Measurements from ENCODE around the gene SENP6.

Gene SENP6

GRCh38 chr6:75735491-75736186, 134.0 kb downstream of the SENP6 start:
- H2BK120ac ChIP-seq (ENCODE audit: low read depth, low read length) = no peak overlapping the region
- no peaks in the 10 kb centered on the region for H3K27me3 ChIP-seq (ENCODE audit: control insufficient read depth in 1 of 2, insufficient read depth in 1 of 2, low read length in 2 of 2)
- no peak overlapping the region for H2BK12ac ChIP-seq (ENCODE audit: low read length in 2 of 2)
- H3K23ac ChIP-seq (ENCODE audit: low read length in 2 of 2) = no peak overlapping the region
- H3K79me1 ChIP-seq (replicated peaks; ENCODE audit: low read length, poor library complexity, severe bottlenecking) = no peaks in the 10 kb centered on the region
- peak overlapping the region; percentile 84 for H3K27ac ChIP-seq (ENCODE audit: low read length, poor library complexity, severe bottlenecking)
- DNase-seq = peak; percentile 67
- no peak overlapping the region for H3K4ac ChIP-seq (ENCODE audit: low read depth in 1 of 2, low read length in 2 of 2)
- H2BK15ac ChIP-seq (ENCODE audit: low read depth, poor library complexity, severe bottlenecking) = no peak overlapping the region
- H2AK5ac ChIP-seq (ENCODE audit: low read length, severe bottlenecking) = no peak overlapping the region
- no peak overlapping the region for H3K18ac ChIP-seq (ENCODE audit: low read depth in 1 of 2, low read length in 2 of 2)
- no peak overlapping the region for H3K14ac ChIP-seq (ENCODE audit: low read length in 2 of 2)
- no peaks in the 10 kb centered on the region for H3K9me3 ChIP-seq (ENCODE audit: control insufficient read depth, low read length)
- peak overlapping the region; percentile 51 for H3K9ac ChIP-seq (ENCODE audit: low read length)
- no CpG with 5 or more reads among the region's 1 CpG for WGBS
- H3K4me1 ChIP-seq (ENCODE audit: control insufficient read depth, insufficient read depth, low read depth, low read length) = no peaks in the 10 kb centered on the region
- no peak overlapping the region for H2AFZ ChIP-seq (ENCODE audit: low read depth, low read length)
- no peaks in the 10 kb centered on the region for H3K36me3 ChIP-seq (ENCODE audit: control insufficient read depth in 1 of 2, insufficient read depth in 2 of 2, low read depth in 1 of 2, low read length in 2 of 2)
- H3K4me3 ChIP-seq (ENCODE audit: insufficient read depth in 1 of 2, low read depth in 1 of 2, low read length in 2 of 2) = no peak overlapping the region
- no peak overlapping the region for H4K8ac ChIP-seq (ENCODE audit: low read length)
- H4K91ac ChIP-seq (ENCODE audit: low read length) = no peak overlapping the region
- H2BK5ac ChIP-seq (ENCODE audit: low read depth, low read length, poor library complexity, severe bottlenecking) = no peak overlapping the region
- peak overlapping the region; percentile 27 for H3K4me2 ChIP-seq (ENCODE audit: low read length, poor library complexity, severe bottlenecking)

DNA sequence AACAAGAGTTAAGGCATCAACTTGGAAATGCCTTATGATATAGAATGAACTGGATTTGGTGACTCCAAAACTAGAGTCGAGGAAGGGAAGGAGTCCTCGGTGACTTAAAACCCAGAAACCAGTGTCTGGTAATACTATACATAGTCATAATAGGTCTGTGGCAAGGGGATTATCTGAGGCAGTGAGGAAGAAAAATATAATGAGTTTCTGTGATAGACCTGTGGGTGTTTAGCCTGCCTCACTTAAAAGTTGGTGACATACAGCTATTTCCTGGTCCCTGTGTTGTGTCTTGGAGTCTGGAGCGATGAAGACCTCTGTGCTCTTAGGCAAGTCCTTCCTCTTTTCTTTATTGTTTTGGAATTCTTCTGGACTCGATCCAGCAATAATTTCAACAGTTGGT, 142.3 kb downstream of the SENP6 start:
- H3K27me3 ChIP-seq (ENCODE audit: control insufficient read depth in 1 of 2, insufficient read depth in 1 of 2, low read length in 2 of 2) = peaks cover 0 to 2% of the 10 kb centered on the region in 2 experiments
- no peak overlapping the region for H2BK15ac ChIP-seq (ENCODE audit: low read depth, poor library complexity, severe bottlenecking)
- WGBS = 79% methylated on average over 4 of the region's 4 CpGs
- no peak overlapping the region for H3K18ac ChIP-seq (ENCODE audit: low read depth in 1 of 2, low read length in 2 of 2)
- no peak overlapping the region for H2AK5ac ChIP-seq (ENCODE audit: low read length, severe bottlenecking)
- no peaks in the 10 kb centered on the region for H3K4me1 ChIP-seq (ENCODE audit: control insufficient read depth, insufficient read depth, low read depth, low read length)
- DNase-seq = no peak
- H3K36me3 ChIP-seq (ENCODE audit: control insufficient read depth in 1 of 2, insufficient read depth in 2 of 2, low read depth in 1 of 2, low read length in 2 of 2) = no peaks in the 10 kb centered on the region
- no peak overlapping the region for H2BK120ac ChIP-seq (ENCODE audit: low read depth, low read length)
- H4K8ac ChIP-seq (ENCODE audit: low read length) = no peak overlapping the region
- H3K4ac ChIP-seq (ENCODE audit: low read depth in 1 of 2, low read length in 2 of 2) = no peak overlapping the region
- H3K9ac ChIP-seq (ENCODE audit: low read length) = no peak overlapping the region
- H2BK12ac ChIP-seq (ENCODE audit: low read length in 2 of 2) = no peak overlapping the region
- no peak overlapping the region for H3K23ac ChIP-seq (ENCODE audit: low read length in 2 of 2)
- no peak overlapping the region for H4K91ac ChIP-seq (ENCODE audit: low read length)
- no peak overlapping the region for H3K4me3 ChIP-seq (ENCODE audit: insufficient read depth in 1 of 2, low read depth in 1 of 2, low read length in 2 of 2)
- no peak overlapping the region for H3K4me2 ChIP-seq (ENCODE audit: low read length, poor library complexity, severe bottlenecking)
- H2BK5ac ChIP-seq (ENCODE audit: low read depth, low read length, poor library complexity, severe bottlenecking) = no peak overlapping the region
- no peaks in the 10 kb centered on the region for H3K79me1 ChIP-seq (replicated peaks; ENCODE audit: low read length, poor library complexity, severe bottlenecking)
- no peak overlapping the region for H2AFZ ChIP-seq (ENCODE audit: low read depth, low read length)
- H3K9me3 ChIP-seq (ENCODE audit: control insufficient read depth, low read length) = no peaks in the 10 kb centered on the region
- H3K27ac ChIP-seq (ENCODE audit: low read length, poor library complexity, severe bottlenecking) = no peak overlapping the region
- no peak overlapping the region for H3K14ac ChIP-seq (ENCODE audit: low read length in 2 of 2)

DNA sequence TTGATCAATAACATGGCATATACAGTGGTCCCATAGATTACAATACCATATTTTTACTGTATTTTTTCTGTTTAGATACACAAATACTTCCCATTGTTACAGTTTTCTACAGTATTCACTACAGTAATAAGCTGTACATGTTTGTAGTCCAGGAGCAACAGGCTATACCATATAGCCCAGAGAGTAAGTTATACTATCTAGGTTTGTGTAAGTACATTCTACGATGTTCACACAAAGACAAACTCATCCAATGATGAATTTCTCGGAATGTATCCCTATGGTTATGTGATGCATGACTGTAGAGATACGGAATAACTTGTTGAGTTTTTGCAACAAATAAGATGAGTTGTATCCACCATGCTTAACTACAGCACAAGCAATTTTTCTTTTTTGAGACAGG, 143.7 kb downstream of the SENP6 start:
- Histone ChIP-seq H3K4me1 (ENCODE audit: control insufficient read depth, insufficient read depth, low read depth, low read length) (peaks cover 3% of the 10 kb centered on the region), H3K36me3 (ENCODE audit: control insufficient read depth in 1 of 2, insufficient read depth in 2 of 2, low read depth in 1 of 2, low read length in 2 of 2) (no peaks in the 10 kb centered on the region), H3K27me3 (ENCODE audit: control insufficient read depth in 1 of 2, insufficient read depth in 1 of 2, low read length in 2 of 2) (peaks cover 0 to 2% of the 10 kb centered on the region in 2 experiments), H3K4ac (ENCODE audit: low read depth in 1 of 2, low read length in 2 of 2) (no peak overlapping the region), H2AK5ac (ENCODE audit: low read length, severe bottlenecking) (no peak overlapping the region), H2AFZ (ENCODE audit: low read depth, low read length) (no peak overlapping the region), H4K91ac (ENCODE audit: low read length) (no peak overlapping the region), H3K4me2 (ENCODE audit: low read length, poor library complexity, severe bottlenecking) (no peak overlapping the region), H2BK15ac (ENCODE audit: low read depth, poor library complexity, severe bottlenecking) (no peak overlapping the region), H4K8ac (ENCODE audit: low read length) (no peak overlapping the region), H3K4me3 (ENCODE audit: insufficient read depth in 1 of 2, low read depth in 1 of 2, low read length in 2 of 2) (no peak overlapping the region), H3K27ac (ENCODE audit: low read length, poor library complexity, severe bottlenecking) (no peak overlapping the region), H2BK12ac (ENCODE audit: low read length in 2 of 2) (no peak overlapping the region), H3K23ac (ENCODE audit: low read length in 2 of 2) (no peak overlapping the region), H3K9me3 (ENCODE audit: control insufficient read depth, low read length) (no peaks in the 10 kb centered on the region), H2BK5ac (ENCODE audit: low read depth, low read length, poor library complexity, severe bottlenecking) (no peak overlapping the region), H3K79me1 (replicated peaks; ENCODE audit: low read length, poor library complexity, severe bottlenecking) (peaks cover 4% of the 10 kb centered on the region), H2BK120ac (ENCODE audit: low read depth, low read length) (no peak overlapping the region), H3K18ac (ENCODE audit: low read depth in 1 of 2, low read length in 2 of 2) (no peak overlapping the region), H3K14ac (ENCODE audit: low read length in 2 of 2) (no peak overlapping the region), H3K9ac (ENCODE audit: low read length) (no peak overlapping the region)
- WGBS = 100% methylated on average over 1 of the region's 3 CpGs
- no peak for DNase-seq

GRCh38 chr6:75746221-75746620, 144.5 kb downstream of the SENP6 start:
- H3K4me1 ChIP-seq (ENCODE audit: control insufficient read depth, insufficient read depth, low read depth, low read length) = peaks cover 6% of the 10 kb centered on the region
- 41% methylated on average over 2 of the region's 2 CpGs for WGBS

More at GRCh38 chr6:75746221-75746620, 144.5 kb downstream of the SENP6 start:
- no peak overlapping the region for H3K4me2 ChIP-seq (ENCODE audit: low read length, poor library complexity, severe bottlenecking)
- no peak overlapping the region for H2BK12ac ChIP-seq (ENCODE audit: low read length in 2 of 2)
- no peak overlapping the region for H3K9ac ChIP-seq (ENCODE audit: low read length)
- no peak overlapping the region for H3K23ac ChIP-seq (ENCODE audit: low read length in 2 of 2)
- H3K79me1 ChIP-seq (replicated peaks; ENCODE audit: low read length, poor library complexity, severe bottlenecking) = peaks cover 4% of the 10 kb centered on the region
- peaks cover 0 to 2% of the 10 kb centered on the region in 2 experiments for H3K27me3 ChIP-seq (ENCODE audit: control insufficient read depth in 1 of 2, insufficient read depth in 1 of 2, low read length in 2 of 2)
- no peaks in the 10 kb centered on the region for H3K36me3 ChIP-seq (ENCODE audit: control insufficient read depth in 1 of 2, insufficient read depth in 2 of 2, low read depth in 1 of 2, low read length in 2 of 2)
- no peak overlapping the region for H2AK5ac ChIP-seq (ENCODE audit: low read length, severe bottlenecking)
- no peak overlapping the region for H2AFZ ChIP-seq (ENCODE audit: low read depth, low read length)
- no peak overlapping the region for H4K8ac ChIP-seq (ENCODE audit: low read length)
- H4K91ac ChIP-seq (ENCODE audit: low read length) = no peak overlapping the region
- no peaks in the 10 kb centered on the region for H3K9me3 ChIP-seq (ENCODE audit: control insufficient read depth, low read length)
- no peak for DNase-seq
- no peak overlapping the region for H3K27ac ChIP-seq (ENCODE audit: low read length, poor library complexity, severe bottlenecking)
- H2BK15ac ChIP-seq (ENCODE audit: low read depth, poor library complexity, severe bottlenecking) = no peak overlapping the region
- H3K4ac ChIP-seq (ENCODE audit: low read depth in 1 of 2, low read length in 2 of 2) = no peak overlapping the region
- no peak overlapping the region for H3K14ac ChIP-seq (ENCODE audit: low read length in 2 of 2)
- no peak overlapping the region for H2BK5ac ChIP-seq (ENCODE audit: low read depth, low read length, poor library complexity, severe bottlenecking)
- H2BK120ac ChIP-seq (ENCODE audit: low read depth, low read length) = no peak overlapping the region
- no peak overlapping the region for H3K4me3 ChIP-seq (ENCODE audit: insufficient read depth in 1 of 2, low read depth in 1 of 2, low read length in 2 of 2)
- no peak overlapping the region for H3K18ac ChIP-seq (ENCODE audit: low read depth in 1 of 2, low read length in 2 of 2)
